Karpas-422 (cell line): ENCODE data around the gene ARF4. TPM values are rescaled to one million over a fixed set of nuclear protein-coding genes. Genes with fewer than 3 reads are reported as not detected.

Experiments used
- DNase-seq: peaks from one replicate; pipeline ENCODE4 v3.0.0-alpha.2; 2015
- H2AFZ ChIP-seq: fragments of 200-600 bp; sonication (generic); 2 replicates; pipeline ENCODE4 v1.6.1; 2014; ENCODE audit warnings: antibody characterized with exemption, low read length, mixed read lengths
- H3K27ac ChIP-seq: fragments of 200-600 bp; sonication (generic); 2 replicates; pipeline ENCODE4 v1.5.1; 2014; ENCODE audit warnings: mild to moderate bottlenecking, low read length, moderate library complexity
- H3K27me3 ChIP-seq: fragments of 200-600 bp; sonication (generic); 2 replicates; pipeline ENCODE4 v1.6.1; 2014; ENCODE audit warnings: low read length, mixed read lengths
- H3K36me3 ChIP-seq: fragments of 200-600 bp; sonication (generic); 2 replicates; pipeline ENCODE4 v1.6.1; 2014; ENCODE audit warnings: low read length, mixed read lengths; ENCODE audit not compliant: insufficient read depth
- H3K4me1 ChIP-seq: fragments of 200-600 bp; sonication (generic); 2 replicates; pipeline ENCODE4 v1.6.1; 2014; ENCODE audit warnings: mild to moderate bottlenecking, low read length, mixed read lengths
- H3K4me2 ChIP-seq: fragments of 200-600 bp; sonication (generic); 2 replicates; pipeline ENCODE4 v1.6.1; 2014; ENCODE audit warnings: low read length, low read depth, mild to moderate bottlenecking; ENCODE audit not compliant: poor library complexity, severe bottlenecking
- H3K4me3 ChIP-seq: fragments of 200-600 bp; sonication (generic); 2 replicates; pipeline ENCODE4 v1.5.1; 2014; ENCODE audit warnings: mild to moderate bottlenecking, antibody characterized with exemption, low read length, mixed read lengths
- H3K79me2 ChIP-seq: fragments of 200-600 bp; sonication (generic); 2 replicates; pipeline ENCODE4 v1.6.1; 2014; ENCODE audit warnings: mild to moderate bottlenecking, low read length, mixed read lengths
- H3K9ac ChIP-seq: fragments of 200-600 bp; sonication (generic); 2 replicates; pipeline ENCODE4 v1.6.0; 2014; ENCODE audit warnings: low read length
- H3K9me2 ChIP-seq: fragments of 200-600 bp; sonication (generic), shearing (Covaris generic); replicated peaks from 2 replicates; pipeline ENCODE4 v1.6.0; 2014; ENCODE audit warnings: mild to moderate bottlenecking, low read length, moderate library complexity; ENCODE audit not compliant: insufficient read depth
- H3K9me3 ChIP-seq: fragments of 300-700, 200-600 bp; sonication (generic); 2 replicates; pipeline ENCODE4 v1.6.1; 2014; ENCODE audit warnings: low read length, mixed read lengths
- H4K20me1 ChIP-seq: fragments of 200-600 bp; sonication (generic); 2 replicates; pipeline ENCODE4 v1.6.1; 2014; ENCODE audit warnings: mild to moderate bottlenecking, antibody characterized with exemption, low read length, low read depth; ENCODE audit not compliant: insufficient read depth
- total RNA-seq: library from RNA; depleted of rRNA; stranded (reverse); fragments of >200 nt; shearing (Covaris generic); gene quantifications from 2 replicates; pipeline ENCODE4 v1.2.3, GENCODE V29; 2014; ENCODE audit warnings: low replicate concordance

ARF4 gene
- total RNA-seq, 1 experiment from 2014 or later = 69.7 TPM

DNA sequence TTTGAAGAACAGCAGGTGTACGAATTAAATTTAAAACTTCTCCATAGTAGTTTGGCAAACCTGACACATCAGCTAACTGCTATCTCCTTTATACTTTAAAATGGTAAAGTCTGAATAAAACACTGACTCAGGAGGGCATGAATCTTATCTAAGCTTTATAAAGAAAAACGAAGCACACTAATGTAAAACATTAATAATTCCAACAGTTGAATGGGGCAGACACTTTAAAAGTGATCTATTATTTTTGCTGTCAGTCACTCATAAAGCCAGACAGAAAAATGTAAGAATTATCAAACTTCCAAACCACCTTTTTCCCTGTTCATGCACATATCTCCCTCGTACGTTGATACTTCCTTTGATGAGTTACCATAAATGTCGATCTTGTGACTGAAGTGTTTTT is 2.6 kb downstream of the ARF4 start:
- H3K4me2 ChIP-seq = peak overlapping the region; percentile 93
- H3K4me1 ChIP-seq = peaks cover 26% of the 10 kb centered on the region
- no peak overlapping the region for H2AFZ ChIP-seq
- H3K36me3 ChIP-seq = peaks cover 19% of the 10 kb centered on the region; the same call in 1 of the 2 replicates
- no peaks in the 10 kb centered on the region for H3K27me3 ChIP-seq
- H3K9ac ChIP-seq = no peak overlapping the region
- no peak overlapping the region for H3K27ac ChIP-seq
- H3K9me2 ChIP-seq = no peaks in the 10 kb centered on the region
- no peaks in the 10 kb centered on the region; the same call in 1 of the 2 replicates for H4K20me1 ChIP-seq
- no peak for DNase-seq
- H3K79me2 ChIP-seq = peaks cover 92% of the 10 kb centered on the region
- H3K4me3 ChIP-seq = no peak overlapping the region
- H3K9me3 ChIP-seq = no peaks in the 10 kb centered on the region

DNA sequence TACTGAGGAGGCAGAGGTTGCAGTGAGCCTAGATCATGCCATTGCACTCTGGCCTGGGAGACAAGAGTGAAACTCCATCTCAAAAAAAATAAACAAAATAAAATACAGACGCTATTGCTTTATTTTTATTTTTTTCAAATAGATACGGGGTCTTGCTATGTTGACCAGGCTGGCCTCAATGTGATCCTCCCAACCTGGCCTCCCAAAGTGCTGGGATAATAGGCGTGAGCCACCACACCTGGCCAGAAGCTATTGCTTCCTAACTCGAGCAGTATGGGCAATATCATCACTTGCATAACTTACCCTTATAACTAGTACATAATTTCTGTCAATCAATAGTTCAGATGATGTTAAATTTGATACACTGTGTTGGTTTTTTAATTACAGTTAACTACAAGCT is 3.0 kb downstream of the ARF4 start:
- H3K27me3 ChIP-seq = no peaks in the 10 kb centered on the region
- H3K4me2 ChIP-seq = no peak overlapping the region
- H3K27ac ChIP-seq = no peak overlapping the region
- H3K36me3 ChIP-seq = peaks cover 19% of the 10 kb centered on the region; the same call in 1 of the 2 replicates
- H4K20me1 ChIP-seq = no peaks in the 10 kb centered on the region; the same call in 1 of the 2 replicates
- H3K9me3 ChIP-seq = no peaks in the 10 kb centered on the region
- DNase-seq = no peak
- H3K9me2 ChIP-seq = no peaks in the 10 kb centered on the region
- no peak overlapping the region for H3K4me3 ChIP-seq
- peaks cover 93% of the 10 kb centered on the region for H3K79me2 ChIP-seq
- H3K4me1 ChIP-seq = peaks cover 22% of the 10 kb centered on the region
- no peak overlapping the region for H3K9ac ChIP-seq
- no peak overlapping the region for H2AFZ ChIP-seq

DNA sequence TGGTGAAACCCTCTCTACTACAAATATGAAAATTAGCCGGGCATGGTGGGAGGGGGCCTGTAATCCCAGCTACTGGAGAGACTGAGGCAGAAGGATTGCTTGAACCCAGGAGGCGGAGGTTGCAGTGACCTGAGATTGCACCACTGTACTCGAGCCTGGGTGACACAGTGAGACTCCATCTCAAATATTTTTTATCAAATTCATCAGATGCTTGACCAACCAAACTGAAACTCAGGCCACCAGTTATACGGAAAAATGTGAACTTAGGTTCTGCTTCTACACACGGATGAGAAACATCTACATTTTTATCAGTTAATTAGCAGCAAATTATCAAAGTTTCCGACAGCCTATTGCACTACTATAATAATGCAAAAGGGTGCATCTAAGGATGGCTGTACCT is 4.8 kb downstream of the ARF4 start:
- Histone ChIP-seq H3K9me3 (no peaks in the 10 kb centered on the region), H3K27ac (no peak overlapping the region), H3K9ac (no peak overlapping the region), H3K36me3 (peaks cover 19% of the 10 kb centered on the region; the same call in 1 of the 2 replicates), H3K27me3 (no peaks in the 10 kb centered on the region), H3K9me2 (no peaks in the 10 kb centered on the region), H4K20me1 (no peaks in the 10 kb centered on the region; the same call in 1 of the 2 replicates), H3K79me2 (peaks cover 96% of the 10 kb centered on the region), H2AFZ (no peak overlapping the region), H3K4me2 (no peak overlapping the region), H3K4me3 (no peak overlapping the region), H3K4me1 (peaks cover 26% of the 10 kb centered on the region)
- DNase-seq = no peak

DNA sequence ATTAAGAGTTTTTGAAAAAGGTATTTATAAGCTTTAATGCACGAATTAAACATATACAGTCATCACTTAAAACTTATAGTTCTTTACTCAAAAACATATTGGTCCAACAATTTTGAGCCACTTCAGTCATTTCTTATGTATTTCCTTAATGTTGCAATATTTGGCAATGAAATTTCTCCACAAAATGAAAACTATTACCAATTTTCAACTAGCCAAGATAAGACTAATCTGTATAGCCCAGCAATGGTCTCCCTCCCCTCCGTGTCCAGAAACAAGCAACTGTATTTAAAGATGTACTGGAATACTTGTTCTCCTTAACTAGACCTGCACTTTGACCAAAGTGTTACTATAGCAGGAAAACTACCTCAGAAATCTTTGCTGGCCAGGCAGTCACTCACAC is 9.2 kb downstream of the ARF4 start:
- H3K4me3 ChIP-seq = no peak overlapping the region
- DNase-seq = no peak
- no peaks in the 10 kb centered on the region for H3K9me2 ChIP-seq
- peaks cover 96% of the 10 kb centered on the region for H3K79me2 ChIP-seq
- no peaks in the 10 kb centered on the region for H3K9me3 ChIP-seq
- H3K27ac ChIP-seq = peak overlapping the region; percentile 0; the same call in 1 of the 2 replicates
- no peak overlapping the region for H2AFZ ChIP-seq
- H3K4me2 ChIP-seq = no peak overlapping the region
- peaks cover 24% of the 10 kb centered on the region; the same call in 1 of the 2 replicates for H3K36me3 ChIP-seq
- H3K9ac ChIP-seq = no peak overlapping the region
- H3K4me1 ChIP-seq = peaks cover 23% of the 10 kb centered on the region
- no peaks in the 10 kb centered on the region for H3K27me3 ChIP-seq
- H4K20me1 ChIP-seq = peaks cover 17% of the 10 kb centered on the region

DNA sequence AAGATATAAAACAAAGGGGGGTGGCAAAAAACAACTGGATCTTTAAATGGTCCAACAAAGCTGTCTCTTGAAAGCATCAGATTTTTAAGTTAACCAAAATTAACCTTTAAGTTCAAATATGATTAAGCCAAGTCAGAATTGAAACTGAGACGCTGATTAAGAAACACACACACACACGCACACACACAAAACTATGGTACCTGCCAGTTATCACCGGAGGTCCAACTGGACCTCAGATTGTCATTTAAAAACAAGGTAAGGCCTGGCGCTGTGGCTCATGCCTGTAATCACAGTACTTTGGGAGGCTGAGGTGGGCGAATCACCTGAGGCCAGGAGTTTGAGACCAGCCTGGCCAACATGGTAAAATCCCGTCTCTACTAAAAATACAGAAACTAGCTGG is 10.4 kb downstream of the ARF4 start:
- Histone ChIP-seq H4K20me1 (peaks cover 20% of the 10 kb centered on the region), H2AFZ (no peak overlapping the region), H3K4me2 (no peak overlapping the region), H3K79me2 (peaks cover 96% of the 10 kb centered on the region), H3K27ac (no peak overlapping the region), H3K36me3 (peaks cover 24% of the 10 kb centered on the region; the same call in 1 of the 2 replicates), H3K27me3 (no peaks in the 10 kb centered on the region), H3K9ac (no peak overlapping the region), H3K9me3 (no peaks in the 10 kb centered on the region), H3K9me2 (no peaks in the 10 kb centered on the region), H3K4me1 (peaks cover 31% of the 10 kb centered on the region), H3K4me3 (no peak overlapping the region)
- DNase-seq = no peak

DNA sequence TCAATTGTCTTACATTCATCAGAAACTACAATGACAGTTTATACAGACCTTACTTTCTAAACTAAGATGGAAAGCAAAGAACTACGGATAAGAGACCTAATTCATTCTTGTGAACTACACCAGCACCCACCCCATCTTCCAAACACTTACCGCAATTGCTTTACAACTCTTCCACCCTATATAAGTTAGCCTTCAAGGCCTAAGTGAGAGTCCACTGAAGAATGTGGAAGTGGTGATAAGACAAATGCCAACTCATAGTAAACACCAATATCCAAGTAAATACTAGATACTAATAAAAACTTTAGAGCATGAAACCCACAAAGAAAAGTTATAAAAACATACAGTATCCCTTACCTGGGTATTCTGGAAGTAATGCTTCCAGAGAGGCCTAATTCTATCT is 13.6 kb downstream of the ARF4 start:
- Histone ChIP-seq H3K9ac (no peak overlapping the region), H3K27ac (peak overlapping the region; percentile 63), H3K79me2 (peaks cover 98% of the 10 kb centered on the region), H3K9me3 (no peaks in the 10 kb centered on the region), H3K4me2 (no peak overlapping the region), H3K27me3 (no peaks in the 10 kb centered on the region), H3K4me1 (peaks cover 43% of the 10 kb centered on the region), H3K36me3 (peaks cover 44% of the 10 kb centered on the region), H3K4me3 (no peak overlapping the region), H4K20me1 (peaks cover 20% of the 10 kb centered on the region), H2AFZ (no peak overlapping the region), H3K9me2 (no peaks in the 10 kb centered on the region)
- DNase-seq = no peak

DNA sequence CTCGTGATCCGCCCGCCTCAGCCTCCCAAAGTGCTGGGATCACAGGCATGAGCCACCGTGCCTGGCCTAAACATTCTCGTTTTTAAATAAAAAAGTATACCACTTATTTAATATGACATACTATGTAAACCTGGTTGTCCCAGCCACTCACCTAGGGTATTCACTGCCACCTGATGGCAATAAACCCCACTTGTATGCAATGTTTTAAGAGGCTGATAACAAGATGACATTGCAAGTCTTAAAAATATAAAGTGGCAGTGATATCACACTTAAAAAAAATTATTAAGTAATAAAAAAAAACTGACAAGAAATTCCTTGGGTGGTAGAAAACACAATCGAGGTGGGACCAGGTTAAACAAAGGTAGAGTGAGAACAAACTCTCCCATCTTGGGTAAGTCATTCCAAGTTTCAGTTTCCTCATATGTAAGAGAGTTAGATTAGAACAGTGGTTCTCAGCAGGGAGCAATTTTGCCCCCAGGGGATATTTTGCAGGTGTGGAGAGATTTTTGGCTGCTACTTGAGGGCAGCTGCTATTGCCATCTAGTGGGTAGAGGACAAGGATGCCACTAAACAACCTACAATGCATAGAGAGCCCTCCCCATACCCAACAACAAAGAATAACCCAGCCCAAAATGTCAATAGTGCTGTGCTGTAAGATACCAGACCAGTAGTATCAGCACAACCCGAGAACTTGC is 14.5 kb downstream of the ARF4 start:
- peak; percentile 77 for DNase-seq
- no peaks in the 10 kb centered on the region for H3K27me3 ChIP-seq
- no peak overlapping the region for H2AFZ ChIP-seq
- H3K27ac ChIP-seq = peak overlapping the region; percentile 63
- H3K4me2 ChIP-seq = peak overlapping the region; percentile 23
- no peak overlapping the region for H3K9ac ChIP-seq
- H3K79me2 ChIP-seq = peaks cover 98% of the 10 kb centered on the region
- H3K9me3 ChIP-seq = no peaks in the 10 kb centered on the region
- peaks cover 35% of the 10 kb centered on the region for H3K4me1 ChIP-seq
- H3K9me2 ChIP-seq = no peaks in the 10 kb centered on the region
- H4K20me1 ChIP-seq = peaks cover 20% of the 10 kb centered on the region
- no peak overlapping the region for H3K4me3 ChIP-seq
- peaks cover 44% of the 10 kb centered on the region for H3K36me3 ChIP-seq

DNA sequence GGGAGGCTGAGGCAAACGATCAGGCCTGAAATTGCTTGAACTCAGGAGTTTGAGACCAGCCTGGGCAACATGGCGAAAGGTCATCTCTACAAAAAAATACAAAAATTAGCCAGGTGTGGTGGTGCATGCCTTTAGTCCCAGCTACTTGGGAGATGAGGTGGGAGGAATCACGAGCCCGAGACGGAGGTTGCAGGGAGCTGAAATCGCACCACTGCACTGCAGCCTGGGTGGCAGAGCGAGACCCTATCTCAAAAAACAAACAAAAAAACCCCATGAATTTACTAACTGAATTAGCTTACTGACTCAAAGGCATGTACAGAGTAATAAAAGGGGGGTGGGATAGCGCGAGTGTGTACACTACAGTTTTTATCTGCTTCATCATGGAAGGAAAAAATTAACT is 19.3 kb downstream of the ARF4 start:
- DNase-seq = no peak
- H4K20me1 ChIP-seq = peaks cover 2% of the 10 kb centered on the region; the same call in 1 of the 2 replicates
- H2AFZ ChIP-seq = no peak overlapping the region
- no peak overlapping the region for H3K27ac ChIP-seq
- peaks cover 88% of the 10 kb centered on the region for H3K79me2 ChIP-seq
- no peaks in the 10 kb centered on the region for H3K9me3 ChIP-seq
- no peak overlapping the region for H3K4me2 ChIP-seq
- H3K4me3 ChIP-seq = no peak overlapping the region
- H3K9me2 ChIP-seq = no peaks in the 10 kb centered on the region
- no peak overlapping the region for H3K9ac ChIP-seq
- H3K36me3 ChIP-seq = peaks cover 60% of the 10 kb centered on the region
- H3K27me3 ChIP-seq = no peaks in the 10 kb centered on the region
- H3K4me1 ChIP-seq = peaks cover 19% of the 10 kb centered on the region
